ENCODE results near the gene MYH11. TPM values are rescaled to one million over a fixed set of nuclear protein-coding genes. Genes with fewer than 3 reads are reported as not detected.

MYH11 gene
- total and polyA plus RNA-seq, 2 of the 13 experiments (the other 11 are each of a cell fraction or from before 2014, with no cell fraction given): not detected

DNA sequence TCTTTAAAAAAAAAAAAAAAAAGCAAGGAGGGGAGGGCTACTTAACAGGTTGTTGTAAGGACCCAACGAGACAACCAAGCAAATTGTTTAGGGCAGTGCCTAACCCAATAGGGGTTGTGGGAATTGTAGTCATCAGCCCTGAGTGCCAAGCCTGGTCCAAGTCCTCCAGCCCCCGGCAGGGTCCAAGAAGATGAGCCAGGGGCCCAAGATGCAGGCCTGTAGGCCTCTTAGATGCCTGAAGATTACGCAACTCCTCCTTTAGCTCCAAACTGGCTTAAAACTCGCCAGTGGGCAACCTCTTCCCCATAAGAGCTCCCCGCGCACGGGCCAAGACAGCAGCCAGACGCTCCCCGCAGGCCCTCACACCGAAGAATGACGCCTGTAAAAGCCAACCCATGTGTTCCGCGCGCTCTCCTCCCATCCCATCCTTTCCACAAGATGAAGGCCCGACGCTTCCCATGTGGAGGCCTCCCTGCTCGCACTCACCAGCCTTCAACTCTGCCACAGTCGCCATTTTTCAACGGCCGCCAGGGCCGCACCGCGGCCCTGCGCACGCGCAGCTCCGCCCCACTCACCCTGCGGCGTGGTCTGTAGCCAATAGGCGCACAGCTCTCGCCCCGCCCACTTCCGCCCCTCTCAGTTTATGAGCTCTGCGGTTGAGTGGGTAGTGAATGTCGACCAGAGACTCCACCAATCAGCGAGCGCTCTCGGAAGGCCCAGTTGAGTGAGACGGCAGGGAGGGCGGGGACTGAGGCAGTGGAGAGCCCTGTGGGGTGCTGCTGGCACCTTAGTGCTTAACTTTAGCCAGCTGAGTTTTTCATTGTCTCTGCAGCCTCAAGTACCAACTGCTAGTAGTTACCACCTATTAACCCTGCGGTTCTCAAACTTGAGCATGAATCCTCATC lies 31.5 kb upstream of the MYH11 start, which contains the start of gene CEP20 (continued):
- no peak for TF ChIP-seq ZNF367 (CRISPR knock-in tag; IDR thresholded peaks at IDR 0.05; ENCODE audit: borderline replicate concordance)
- 0 out of 2 replicates have a peak, but pooled peaks have one; percentile 47 for TF ChIP-seq TGIF2 (CRISPR knock-in tag; IDR thresholded peaks at IDR 0.05)
- TF ChIP-seq, protein P1, sequence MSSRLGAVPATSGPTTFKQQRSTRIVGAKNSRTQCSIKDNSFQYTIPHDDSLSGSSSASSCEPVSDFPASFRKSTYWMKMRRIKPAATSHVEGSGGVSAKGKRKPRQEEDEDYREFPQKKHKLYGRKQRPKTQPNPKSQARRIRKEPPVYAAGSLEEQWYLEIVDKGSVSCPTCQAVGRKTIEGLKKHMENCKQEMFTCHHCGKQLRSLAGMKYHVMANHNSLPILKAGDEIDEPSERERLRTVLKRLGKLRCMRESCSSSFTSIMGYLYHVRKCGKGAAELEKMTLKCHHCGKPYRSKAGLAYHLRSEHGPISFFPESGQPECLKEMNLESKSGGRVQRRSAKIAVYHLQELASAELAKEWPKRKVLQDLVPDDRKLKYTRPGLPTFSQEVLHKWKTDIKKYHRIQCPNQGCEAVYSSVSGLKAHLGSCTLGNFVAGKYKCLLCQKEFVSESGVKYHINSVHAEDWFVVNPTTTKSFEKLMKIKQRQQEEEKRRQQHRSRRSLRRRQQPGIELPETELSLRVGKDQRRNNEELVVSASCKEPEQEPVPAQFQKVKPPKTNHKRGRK (CRISPR knock-in tag; IDR thresholded peaks at IDR 0.05): no peak
- TF ChIP-seq, protein P2, sequence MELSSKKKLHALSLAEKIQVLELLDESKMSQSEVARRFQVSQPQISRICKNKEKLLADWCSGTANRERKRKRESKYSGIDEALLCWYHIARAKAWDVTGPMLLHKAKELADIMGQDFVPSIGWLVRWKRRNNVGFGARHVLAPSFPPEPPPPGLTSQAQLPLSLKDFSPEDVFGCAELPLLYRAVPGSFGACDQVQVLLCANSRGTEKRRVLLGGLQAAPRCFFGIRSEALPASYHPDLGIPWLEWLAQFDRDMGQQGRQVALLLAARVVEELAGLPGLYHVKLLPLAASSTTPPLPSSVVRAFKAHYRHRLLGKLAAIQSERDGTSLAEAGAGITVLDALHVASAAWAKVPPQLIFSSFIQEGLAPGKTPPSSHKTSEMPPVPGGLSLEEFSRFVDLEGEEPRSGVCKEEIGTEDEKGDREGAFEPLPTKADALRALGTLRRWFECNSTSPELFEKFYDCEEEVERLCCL (CRISPR knock-in tag; IDR thresholded peaks at IDR 0.05; ENCODE audit: borderline replicate concordance): no peak
- TF ChIP-seq ZBTB38 (CRISPR knock-in tag; IDR thresholded peaks at IDR 0.05): peak; percentile 21; the same call in 1 of the 2 replicates
- TF ChIP-seq SP4 (CRISPR knock-in tag; IDR thresholded peaks at IDR 0.05): peak; percentile 100
- TF ChIP-seq, protein P3, sequence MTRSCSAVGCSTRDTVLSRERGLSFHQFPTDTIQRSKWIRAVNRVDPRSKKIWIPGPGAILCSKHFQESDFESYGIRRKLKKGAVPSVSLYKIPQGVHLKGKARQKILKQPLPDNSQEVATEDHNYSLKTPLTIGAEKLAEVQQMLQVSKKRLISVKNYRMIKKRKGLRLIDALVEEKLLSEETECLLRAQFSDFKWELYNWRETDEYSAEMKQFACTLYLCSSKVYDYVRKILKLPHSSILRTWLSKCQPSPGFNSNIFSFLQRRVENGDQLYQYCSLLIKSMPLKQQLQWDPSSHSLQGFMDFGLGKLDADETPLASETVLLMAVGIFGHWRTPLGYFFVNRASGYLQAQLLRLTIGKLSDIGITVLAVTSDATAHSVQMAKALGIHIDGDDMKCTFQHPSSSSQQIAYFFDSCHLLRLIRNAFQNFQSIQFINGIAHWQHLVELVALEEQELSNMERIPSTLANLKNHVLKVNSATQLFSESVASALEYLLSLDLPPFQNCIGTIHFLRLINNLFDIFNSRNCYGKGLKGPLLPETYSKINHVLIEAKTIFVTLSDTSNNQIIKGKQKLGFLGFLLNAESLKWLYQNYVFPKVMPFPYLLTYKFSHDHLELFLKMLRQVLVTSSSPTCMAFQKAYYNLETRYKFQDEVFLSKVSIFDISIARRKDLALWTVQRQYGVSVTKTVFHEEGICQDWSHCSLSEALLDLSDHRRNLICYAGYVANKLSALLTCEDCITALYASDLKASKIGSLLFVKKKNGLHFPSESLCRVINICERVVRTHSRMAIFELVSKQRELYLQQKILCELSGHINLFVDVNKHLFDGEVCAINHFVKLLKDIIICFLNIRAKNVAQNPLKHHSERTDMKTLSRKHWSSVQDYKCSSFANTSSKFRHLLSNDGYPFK (CRISPR knock-in tag; IDR thresholded peaks at IDR 0.05; ENCODE audit: borderline replicate concordance): peak; percentile 94
- TF ChIP-seq, protein P4, sequence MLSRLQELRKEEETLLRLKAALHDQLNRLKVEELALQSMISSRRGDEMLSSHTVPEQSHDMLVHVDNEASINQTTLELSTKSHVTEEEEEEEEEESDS (CRISPR knock-in tag; IDR thresholded peaks at IDR 0.05; ENCODE audit: borderline replicate concordance): no peak; the same call in 1 of the 2 replicates
- no peak for TF ChIP-seq ZKSCAN8 (CRISPR knock-in tag; IDR thresholded peaks at IDR 0.05; ENCODE audit: borderline replicate concordance)
- TF ChIP-seq ZNF660 (CRISPR knock-in tag; IDR thresholded peaks at IDR 0.05; ENCODE audit: borderline replicate concordance, low read depth): no peak
- TF ChIP-seq RBAK (CRISPR knock-in tag; IDR thresholded peaks at IDR 0.05): no peak
- TF ChIP-seq PCBP2 (optimal IDR thresholded peaks at IDR 0.05; ENCODE audit: low read depth, low read length, poor library complexity, severe bottlenecking): no peak
- TF ChIP-seq, protein P5, sequence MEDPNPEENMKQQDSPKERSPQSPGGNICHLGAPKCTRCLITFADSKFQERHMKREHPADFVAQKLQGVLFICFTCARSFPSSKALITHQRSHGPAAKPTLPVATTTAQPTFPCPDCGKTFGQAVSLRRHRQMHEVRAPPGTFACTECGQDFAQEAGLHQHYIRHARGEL (CRISPR knock-in tag; IDR thresholded peaks at IDR 0.05): no peak
- TF ChIP-seq ZNF510 (CRISPR knock-in tag; IDR thresholded peaks at IDR 0.05; ENCODE audit: low read depth): no peak
- TF ChIP-seq SCMH1 (CRISPR knock-in tag; IDR thresholded peaks at IDR 0.05; ENCODE audit: borderline replicate concordance): no peak
- TF ChIP-seq TMF1 (CRISPR knock-in tag; IDR thresholded peaks at IDR 0.05; ENCODE audit: low read depth): no peak
- peak; percentile 29; the same call in 1 of the 2 replicates for TF ChIP-seq RNF2 (conservative IDR thresholded peaks at IDR 0.05; ENCODE audit: low read depth)
- TF ChIP-seq SUZ12 (IDR thresholded peaks at IDR 0.05; ENCODE audit: low read depth, low read length): no peak

Measured in HepG2 (cell line).